GM12878 (cell line): ENCODE data around the gene TTC23L. TPM values are rescaled to one million over a fixed set of nuclear protein-coding genes. Genes with fewer than 3 reads are reported as not detected.

Experiments used
- ATAC-seq: fragments of 200-7000 bp; cut with Tn5 transposase; 3 replicates; pipeline ENCODE4 v1.9.1; 2020; ENCODE audit warnings: mild to moderate bottlenecking, moderate library complexity
- BruUV-seq: library from RNA; stranded (reverse); fragments of 400-500 nt; replicated peaks from 2 replicates; lab custom pipeline; 2021; lab: Mats Ljungman, UMichigan
- CTCF ChIA-PET: fragments of 300-600 bp; sonication (Branson Sonifier 250); formaldehyde crosslinking; extraction: SDS; loops from one replicate; lab custom pipeline; 2021; ENCODE audit warnings: inconsistent platforms; lab: Yijun Ruan, JAX
- POLR2A ChIA-PET: fragments of 350-600 bp; formaldehyde crosslinking; extraction: SDS; loops from one replicate; lab custom pipeline; 2021; ENCODE audit warnings: inconsistent platforms; lab: Charles Lee
- RAD21 ChIA-PET: fragments of 300-600 bp; sonication (Branson Sonifier 250); formaldehyde crosslinking; loops from one replicate; lab custom pipeline; 2023; ENCODE audit warnings: antibody characterized with exemption; ENCODE audit not compliant: unreplicated experiment; lab: Charles Lee
- SMC1A ChIA-PET: fragments of 300-600 bp; sonication (Branson Sonifier 250); formaldehyde crosslinking; loops from one replicate; lab custom pipeline; 2023; ENCODE audit not compliant: unreplicated experiment, uncharacterized antibody; lab: Charles Lee
- DNase-seq: peaks from one replicate; pipeline ENCODE4 v3.0.0-alpha.2; 2011; ENCODE audit warnings: low read depth, low spot score
- FAIRE-seq: peaks from 3 replicates; lab custom pipeline; 2011; peaks lifted over from hg19 to GRCh38; lab: Jason Lieb, UNC
- H2AFZ ChIP-seq: 2 replicates; pipeline ENCODE4 v1.6.0; 2011; ENCODE audit warnings: low read depth, low read length, control low read depth; ENCODE audit not compliant: control insufficient read depth
- H3K27ac ChIP-seq: 2 replicates; pipeline ENCODE4 v1.5.1; 2011; ENCODE audit warnings: control low read depth; ENCODE audit not compliant: control insufficient read depth, insufficient read depth
- H3K27me3 ChIP-seq, 2 experiments: replicated peaks in 1 of 2; 2 replicates each; pipeline versions ENCODE4 v1.6.0 to v1.6.1; 2011; ENCODE audit warnings: low read length in 1 of 2; ENCODE audit not compliant: control insufficient read depth in 2 of 2, insufficient read depth in 2 of 2
- H3K36me3 ChIP-seq, 2 experiments: 2 replicates each; pipeline ENCODE4 v1.5.1; 2011; ENCODE audit warnings: low read length in 1 of 2; ENCODE audit not compliant: control insufficient read depth in 2 of 2, insufficient read depth in 2 of 2
- H3K4me1 ChIP-seq: 2 replicates; pipeline ENCODE4 v1.6.1; 2011; ENCODE audit warnings: mild to moderate bottlenecking, low read length, moderate library complexity, mixed read lengths; ENCODE audit not compliant: control insufficient read depth, insufficient read depth
- H3K4me2 ChIP-seq: 2 replicates; pipeline ENCODE4 v1.6.0; 2011; ENCODE audit warnings: control low read depth; ENCODE audit not compliant: control insufficient read depth, insufficient read depth
- H3K4me3 ChIP-seq: fragments of 200-600 bp; sonication (generic); 2 replicates; pipeline ENCODE4 v1.5.1; 2016
- H3K79me2 ChIP-seq: 2 replicates; pipeline ENCODE4 v1.6.0; 2011; ENCODE audit warnings: low read length; ENCODE audit not compliant: control insufficient read depth, insufficient read depth
- H3K9ac ChIP-seq: 2 replicates; pipeline ENCODE4 v1.8.0; 2011; ENCODE audit warnings: low read length, control low read depth, mixed read lengths; ENCODE audit not compliant: control insufficient read depth, insufficient read depth
- H3K9me3 ChIP-seq: replicated peaks from 3 replicates; pipeline ENCODE4 v1.5.1; 2011; ENCODE audit warnings: mild to moderate bottlenecking, low read length; ENCODE audit not compliant: control insufficient read depth, insufficient read depth
- H4K20me1 ChIP-seq: 2 replicates; pipeline ENCODE4 v1.6.0; 2011; ENCODE audit not compliant: control insufficient read depth, insufficient read depth
- HDGF ChIP-seq: fragments of 450-650 bp; IDR thresholded peaks from 2 replicates; pipeline ENCODE4 v1.6.1; 2016; ENCODE audit warnings: antibody characterized with exemption
- MTA3 ChIP-seq: IDR thresholded peaks from 2 replicates; pipeline ENCODE4 v1.6.1; 2012; ENCODE audit warnings: low read length, inconsistent platforms, borderline replicate concordance
- PAX8 ChIP-seq: fragments of 450-650 bp; IDR thresholded peaks from 2 replicates; pipeline ENCODE4 v1.6.1; 2017; ENCODE audit warnings: mild to moderate bottlenecking, moderate library complexity
- RCOR1 ChIP-seq: conservative IDR thresholded peaks from 2 replicates; pipeline ENCODE4 v1.6.1; 2012; ENCODE audit warnings: low read depth, low read length, improper control_type of control experiment
- RELA ChIP-seq: fragments of 450-650 bp; IDR thresholded peaks from 2 replicates; pipeline ENCODE4 v1.8.0; 2014; ENCODE audit warnings: borderline replicate concordance; ENCODE audit not compliant: partially characterized antibody
- SMAD1 ChIP-seq: fragments of 450-650 bp; IDR thresholded peaks from 2 replicates; pipeline ENCODE4 v1.6.1; 2018; ENCODE audit warnings: mild to moderate bottlenecking, low read depth; ENCODE audit not compliant: partially characterized antibody
- WGBS: methylation state at CpG from one replicate; pipeline ENCODE4 v1.1.6; 2016; ENCODE audit warnings: low lambda C conversion rate; ENCODE audit not compliant: insufficient replicate concordance, insufficient coverage; ENCODE audit errors: missing lambda C conversion rate; 5-methylcytosine and 5-hydroxymethylcytosine counted together
- in situ Hi-C: fragments of 300-500 bp; cut with MboI; formaldehyde crosslinking; loops from 9 replicates; pipeline ENCODE4 v1.14.3; 2018; ENCODE audit warnings: mixed read lengths
- intact Hi-C: fragments of 100-400 bp; cut with micrococcal nuclease; formaldehyde crosslinking; loops from one replicate; pipeline ENCODE4 v1.14.2; 2022; ENCODE audit not compliant: unreplicated experiment
- polyA plus RNA-seq, 11 experiments: library from polyadenylated mRNA; depleted of rRNA in 4 of 11; unstranded in 6 of 11; stranded (reverse) in 5 of 11; fragments of >200 nt; fragmentation: Nextera tagmentation in 4 of 11; fragmentation: Illumina TruSeq in 1 of 11; extraction: Ambion mirVana in 4 of 11; extraction: Trizol in 1 of 11; gene quantifications; 1 replicate in 1 of 11; 2 replicates in 10 of 11; pipeline versions ENCODE4 v1.2.1 to v1.2.3, GENCODE V29; 2011 to 2016; ENCODE audit warnings: inconsistent platforms in 2 of 11, missing spikeins in 2 of 11, low read depth in 1 of 11
- total RNA-seq, 4 experiments: library from RNA; depleted of rRNA in 3 of 4; stranded (reverse); fragments of >200 nt in 3 of 4; fragmentation: Illumina TruSeq in 1 of 4; extraction: Trizol in 1 of 4; gene quantifications; 2 replicates each; pipeline versions ENCODE4 v1.2.1 to v1.2.3, GENCODE V29; 2013 to 2021
- TF ChIP-seq, protein P1 (sequence below): IDR thresholded peaks from 2 replicates; pipeline ENCODE4 v1.6.1; 2011; ENCODE audit warnings: borderline replicate concordance, low read depth, mild to moderate bottlenecking, moderate library complexity, mixed read lengths, low read length; ENCODE audit not compliant: insufficient read depth; ENCODE audit errors: extremely low read length
- TF ChIP-seq, protein P2 (sequence below): fragments of 450-650 bp; conservative IDR thresholded peaks from 2 replicates; pipeline ENCODE4 v1.6.1; 2017; ENCODE audit warnings: mild to moderate bottlenecking, moderate library complexity

The TTC23L gene
- total and polyA plus RNA-seq, 10 of the 15 experiments (the other 5 are each of a cell fraction or from before 2014, with no cell fraction given): 0.09 to 0.34 TPM; not detected in 8

DNA sequence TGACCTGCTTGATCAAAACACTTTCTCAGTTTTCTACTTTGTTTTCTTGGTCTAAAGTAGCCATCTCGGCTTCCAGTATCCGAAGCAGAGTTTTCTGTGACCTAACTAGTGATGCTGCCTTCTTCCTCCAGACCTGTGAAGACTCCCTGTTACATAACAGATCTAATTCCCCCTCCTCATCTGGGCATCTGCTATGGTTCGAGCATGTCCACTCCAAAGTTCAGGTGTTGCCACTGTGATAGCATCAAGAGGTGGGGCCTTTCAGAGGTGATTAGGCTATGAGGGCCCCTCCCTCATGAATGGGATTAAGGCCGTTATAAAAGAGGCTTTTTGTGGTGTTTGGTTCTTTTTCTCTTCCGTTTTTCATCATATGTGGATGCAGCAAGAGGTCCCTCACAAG, 20.3 kb downstream of the TTC23L start:
- WGBS: 24% methylated on average over 5 of the region's 5 CpGs
- DNase-seq (no peak), ATAC-seq (no peak), FAIRE-seq (no peak)
- intact Hi-C loops: no loop called here
- in situ Hi-C loops: loop anchor here (25.0 kb wide), 1 partner anchor 672 kb away; no protein-coding TSS in a partner anchor
- H3K4me2 ChIP-seq: no peak overlapping the region
- no peak overlapping the region for H2AFZ ChIP-seq
- ChIA-PET CTCF (no interaction called here), SMC1A (no interaction called here), POLR2A (no interaction called here), RAD21 (no interaction called here)
- no peak overlapping the region for H3K4me3 ChIP-seq
- H3K27me3 ChIP-seq: no peaks in the 10 kb centered on the region
- no TSS peak for BruUV-seq
- H3K27ac ChIP-seq: no peak overlapping the region
- H3K9ac ChIP-seq: no peak overlapping the region
- H4K20me1 ChIP-seq: no peaks in the 10 kb centered on the region
- H3K79me2 ChIP-seq: no peaks in the 10 kb centered on the region
- peaks cover 1% of the 10 kb centered on the region for H3K4me1 ChIP-seq
- TF ChIP-seq, protein P1, sequence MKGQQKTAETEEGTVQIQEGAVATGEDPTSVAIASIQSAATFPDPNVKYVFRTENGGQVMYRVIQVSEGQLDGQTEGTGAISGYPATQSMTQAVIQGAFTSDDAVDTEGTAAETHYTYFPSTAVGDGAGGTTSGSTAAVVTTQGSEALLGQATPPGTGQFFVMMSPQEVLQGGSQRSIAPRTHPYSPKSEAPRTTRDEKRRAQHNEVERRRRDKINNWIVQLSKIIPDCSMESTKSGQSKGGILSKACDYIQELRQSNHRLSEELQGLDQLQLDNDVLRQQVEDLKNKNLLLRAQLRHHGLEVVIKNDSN: no peak
- TF ChIP-seq SMAD1: no peak
- no peak for TF ChIP-seq RCOR1
- TF ChIP-seq RELA: no peak
- TF ChIP-seq MTA3: no peak
- no peak for TF ChIP-seq PAX8
- no peak for TF ChIP-seq HDGF
- TF ChIP-seq, protein P2, sequence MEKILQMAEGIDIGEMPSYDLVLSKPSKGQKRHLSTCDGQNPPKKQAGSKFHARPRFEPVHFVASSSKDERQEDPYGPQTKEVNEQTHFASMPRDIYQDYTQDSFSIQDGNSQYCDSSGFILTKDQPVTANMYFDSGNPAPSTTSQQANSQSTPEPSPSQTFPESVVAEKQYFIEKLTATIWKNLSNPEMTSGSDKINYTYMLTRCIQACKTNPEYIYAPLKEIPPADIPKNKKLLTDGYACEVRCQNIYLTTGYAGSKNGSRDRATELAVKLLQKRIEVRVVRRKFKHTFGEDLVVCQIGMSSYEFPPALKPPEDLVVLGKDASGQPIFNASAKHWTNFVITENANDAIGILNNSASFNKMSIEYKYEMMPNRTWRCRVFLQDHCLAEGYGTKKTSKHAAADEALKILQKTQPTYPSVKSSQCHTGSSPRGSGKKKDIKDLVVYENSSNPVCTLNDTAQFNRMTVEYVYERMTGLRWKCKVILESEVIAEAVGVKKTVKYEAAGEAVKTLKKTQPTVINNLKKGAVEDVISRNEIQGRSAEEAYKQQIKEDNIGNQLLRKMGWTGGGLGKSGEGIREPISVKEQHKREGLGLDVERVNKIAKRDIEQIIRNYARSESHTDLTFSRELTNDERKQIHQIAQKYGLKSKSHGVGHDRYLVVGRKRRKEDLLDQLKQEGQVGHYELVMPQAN: no peak
- no peaks in the 10 kb centered on the region for H3K9me3 ChIP-seq
- H3K36me3 ChIP-seq: no peaks in the 10 kb centered on the region
